IPS-18c (cell line): ENCODE data around the gene STKLD1.
"Not testable (repeated sequence)": the region's sequence is repeated elsewhere in the genome, so short reads cannot be mapped to it uniquely, and the experiment has no call there.

Source experiments
- H3K4me3 ChIP-seq: 2 replicates; pipeline ENCODE4 v1.7.0; 2013; ENCODE audit warnings: low read depth, mild to moderate bottlenecking, low read length, moderate library complexity; ENCODE audit not compliant: insufficient read depth
- H3K9me3 ChIP-seq: one replicate; pipeline ENCODE4 v1.6.1; 2013; ENCODE audit warnings: mild to moderate bottlenecking, low read length, moderate library complexity; ENCODE audit not compliant: control insufficient read depth, insufficient read depth

Gene STKLD1

DNA sequence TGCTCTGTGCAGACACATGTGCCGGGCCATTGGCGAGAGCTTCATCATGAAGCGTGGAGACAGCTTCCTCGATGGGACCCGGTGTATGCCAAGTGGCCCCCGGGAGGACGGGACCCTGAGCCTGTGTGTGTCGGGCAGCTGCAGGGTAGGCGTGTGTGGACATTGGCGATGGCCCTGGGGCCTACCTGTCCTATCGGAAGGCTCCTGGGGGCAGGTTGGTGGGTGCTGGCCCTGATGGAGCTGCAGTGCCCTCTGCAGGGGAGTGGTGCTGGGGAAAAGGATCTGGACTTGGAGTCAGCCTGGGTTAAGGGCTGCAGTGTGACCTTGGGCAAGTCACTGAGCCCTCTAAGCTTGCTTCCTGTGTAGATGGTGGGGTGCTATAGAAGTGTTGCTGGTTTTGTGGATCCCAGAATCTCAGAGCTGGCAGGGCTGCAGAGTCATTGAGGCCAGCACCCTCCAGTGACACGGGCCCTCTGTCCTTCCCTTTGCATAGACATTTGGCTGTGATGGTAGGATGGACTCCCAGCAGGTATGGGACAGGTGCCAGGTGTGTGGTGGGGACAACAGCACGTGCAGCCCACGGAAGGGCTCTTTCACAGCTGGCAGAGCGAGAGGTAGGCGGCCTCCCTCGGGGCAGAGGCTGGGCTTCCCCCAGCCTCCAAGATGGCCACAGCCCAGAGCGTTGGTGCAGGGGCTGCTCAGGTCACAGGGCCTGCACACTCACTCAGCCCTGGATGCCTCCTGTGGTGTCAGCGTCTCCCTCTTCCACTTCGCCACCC is 61.8 kb downstream of the STKLD1 start:
- Histone ChIP-seq H3K9me3 (peaks cover 2% of the 10 kb centered on the region), H3K4me3 (no peak overlapping the region)

DNA sequence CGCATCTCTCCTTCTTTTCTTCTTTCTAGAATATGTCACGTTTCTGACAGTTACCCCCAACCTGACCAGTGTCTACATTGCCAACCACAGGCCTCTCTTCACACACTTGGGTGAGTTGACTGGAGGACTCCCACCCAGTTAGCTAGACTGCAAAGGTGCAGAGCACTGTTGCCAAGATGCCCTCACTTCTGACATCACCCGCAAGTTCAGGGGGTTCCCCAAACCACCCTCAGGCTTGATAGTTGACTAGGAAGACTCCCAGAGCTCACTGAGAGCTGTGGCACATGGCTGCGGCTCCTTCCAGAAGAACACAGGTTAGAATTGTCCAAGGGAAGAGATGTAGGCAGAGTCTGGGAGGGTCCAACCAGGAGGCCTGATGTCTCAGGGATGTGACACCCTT is 63.2 kb downstream of the STKLD1 start:
- peaks cover 2% of the 10 kb centered on the region for H3K9me3 ChIP-seq
- no peak overlapping the region for H3K4me3 ChIP-seq

DNA sequence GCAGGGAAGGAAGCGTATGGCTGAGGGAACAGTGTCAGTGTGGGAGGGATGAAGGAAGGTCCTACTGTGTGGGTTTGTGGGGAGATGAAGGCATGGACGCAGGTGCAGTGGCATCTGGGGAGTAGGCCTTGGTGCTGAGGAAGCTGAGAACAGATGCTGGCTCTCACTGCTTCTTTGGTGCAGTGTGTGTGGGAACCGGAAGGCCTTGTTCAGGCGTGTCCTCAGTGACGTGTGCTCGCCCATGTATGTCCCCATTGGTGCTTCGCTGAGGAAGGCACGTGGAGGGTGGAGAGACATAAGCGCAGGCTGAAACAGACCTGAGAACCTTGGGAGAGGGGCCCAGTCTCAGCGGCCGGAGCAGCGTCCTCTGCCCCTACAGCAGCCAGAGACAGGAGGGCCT is 64.7 kb downstream of the STKLD1 start:
- H3K9me3 ChIP-seq = peaks cover 2% of the 10 kb centered on the region
- no peak overlapping the region for H3K4me3 ChIP-seq

DNA sequence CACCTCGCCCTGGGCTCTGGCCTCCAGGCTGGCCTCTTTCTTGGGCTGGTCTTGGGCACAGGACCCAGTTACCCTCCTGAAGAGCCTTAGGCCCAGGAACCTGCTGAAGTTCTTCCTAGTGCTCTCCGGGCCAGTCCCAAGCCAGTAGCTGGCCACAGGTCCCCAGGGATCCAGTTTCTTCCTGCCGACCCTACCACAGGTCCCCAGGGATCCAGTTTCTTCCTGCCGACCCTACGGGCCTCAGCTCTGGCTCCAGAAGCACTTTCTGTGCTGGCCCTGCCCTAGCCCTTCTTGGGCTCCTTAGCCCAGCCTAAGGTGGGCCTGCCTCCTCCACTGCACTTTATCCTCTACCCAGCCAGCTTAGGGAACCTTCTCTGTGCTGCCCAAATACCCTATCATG is 65.4 kb downstream of the STKLD1 start:
- Histone ChIP-seq H3K4me3 (no peak overlapping the region), H3K9me3 (peaks cover 2% of the 10 kb centered on the region)

DNA sequence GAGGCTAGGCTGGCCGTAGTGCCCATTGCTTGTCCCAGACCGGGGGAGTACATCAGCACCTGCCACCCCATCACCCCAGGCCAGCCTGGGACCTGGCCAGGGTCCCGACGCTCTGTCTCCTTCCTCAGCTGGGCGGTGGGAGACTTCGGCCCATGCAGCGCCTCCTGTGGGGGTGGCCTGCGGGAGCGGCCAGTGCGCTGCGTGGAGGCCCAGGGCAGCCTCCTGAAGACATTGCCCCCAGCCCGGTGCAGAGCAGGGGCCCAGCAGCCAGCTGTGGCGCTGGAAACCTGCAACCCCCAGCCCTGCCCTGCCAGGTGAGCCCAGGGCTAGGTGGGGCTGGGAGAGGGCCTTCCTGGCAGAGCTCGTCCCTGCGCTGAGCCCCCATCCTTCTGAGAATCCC is 67.1 kb downstream of the STKLD1 start:
- Histone ChIP-seq H3K9me3 (peaks cover 2% of the 10 kb centered on the region), H3K4me3 (no peak overlapping the region)

DNA sequence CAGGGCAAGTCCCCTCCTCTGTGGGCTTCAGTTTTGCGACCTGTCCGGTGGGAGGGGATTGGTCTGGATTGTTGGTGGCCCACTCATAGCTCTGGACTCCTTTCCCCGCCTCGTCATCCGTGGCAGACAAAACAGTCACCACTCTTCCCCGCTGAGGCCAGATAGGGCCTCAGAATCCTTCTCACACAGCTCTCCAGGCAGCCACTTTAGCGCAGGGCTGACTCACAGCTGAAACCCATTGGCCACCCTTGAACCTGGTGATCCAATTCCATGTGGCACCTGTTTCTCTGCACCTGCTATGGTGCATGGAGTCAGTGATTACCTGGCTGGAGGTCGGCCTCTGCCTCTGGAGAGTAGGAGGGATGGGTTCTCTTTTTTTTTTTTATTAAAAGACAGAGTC is 67.8 kb downstream of the STKLD1 start:
- Histone ChIP-seq H3K4me3 (no peak overlapping the region), H3K9me3 (peaks cover 2% of the 10 kb centered on the region)

DNA sequence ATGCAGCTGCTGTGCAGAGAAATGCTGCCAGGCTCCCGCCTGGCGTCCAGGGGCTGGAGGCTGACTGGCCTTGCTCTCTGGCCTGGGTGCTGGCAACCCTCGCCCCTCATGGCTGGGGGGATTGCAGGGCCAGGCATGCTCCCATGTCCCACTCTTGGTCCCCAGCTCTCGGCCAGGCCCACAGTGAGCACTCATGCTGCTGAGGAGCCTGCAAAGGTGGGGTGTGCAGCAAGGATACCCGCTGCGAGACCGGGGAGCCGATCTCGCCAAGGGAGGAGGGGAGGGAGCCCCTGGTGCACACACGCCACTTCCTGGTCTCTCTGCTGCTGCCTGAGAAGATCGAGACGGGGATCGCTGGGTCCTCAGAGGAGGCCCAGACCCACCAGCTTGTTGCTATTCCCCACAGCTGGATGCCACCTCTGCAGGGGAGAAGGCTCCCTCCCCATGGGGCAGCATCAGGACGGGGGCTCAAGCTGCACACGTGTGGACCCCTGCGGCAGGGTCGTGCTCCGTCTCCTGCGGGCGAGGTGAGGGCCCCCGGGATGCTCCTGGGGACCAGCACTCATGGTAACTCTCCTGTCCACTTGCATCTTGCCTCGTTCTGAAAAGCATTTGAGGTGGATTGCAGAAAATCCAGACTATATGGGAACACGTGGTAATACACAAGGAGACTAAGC is 69.3 kb downstream of the STKLD1 start:
- H3K9me3 ChIP-seq = no peaks in the 10 kb centered on the region
- no peak overlapping the region for H3K4me3 ChIP-seq

DNA sequence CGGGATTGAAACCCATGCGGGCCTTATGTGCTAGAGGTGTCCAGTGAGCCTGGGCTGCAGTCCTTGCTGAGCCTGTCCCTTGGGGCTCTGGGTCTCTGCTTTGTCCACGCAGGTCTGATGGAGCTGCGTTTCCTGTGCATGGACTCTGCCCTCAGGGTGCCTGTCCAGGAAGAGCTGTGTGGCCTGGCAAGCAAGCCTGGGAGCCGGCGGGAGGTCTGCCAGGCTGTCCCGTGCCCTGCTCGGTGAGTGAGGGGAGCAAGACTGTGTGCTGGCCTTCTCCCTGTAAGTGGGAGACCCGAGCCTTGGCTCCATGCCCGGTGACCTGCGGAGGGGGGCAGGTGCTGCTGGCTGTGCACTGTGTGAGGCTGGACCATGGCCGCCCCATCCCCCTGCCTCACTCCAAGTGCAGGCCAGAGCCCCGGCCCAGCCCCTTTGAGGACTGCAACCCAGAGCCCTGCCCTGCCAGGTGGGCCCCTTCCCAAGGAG is 72.4 kb downstream of the STKLD1 start:
- no peak overlapping the region for H3K4me3 ChIP-seq
- H3K9me3 ChIP-seq = no peaks in the 10 kb centered on the region

DNA sequence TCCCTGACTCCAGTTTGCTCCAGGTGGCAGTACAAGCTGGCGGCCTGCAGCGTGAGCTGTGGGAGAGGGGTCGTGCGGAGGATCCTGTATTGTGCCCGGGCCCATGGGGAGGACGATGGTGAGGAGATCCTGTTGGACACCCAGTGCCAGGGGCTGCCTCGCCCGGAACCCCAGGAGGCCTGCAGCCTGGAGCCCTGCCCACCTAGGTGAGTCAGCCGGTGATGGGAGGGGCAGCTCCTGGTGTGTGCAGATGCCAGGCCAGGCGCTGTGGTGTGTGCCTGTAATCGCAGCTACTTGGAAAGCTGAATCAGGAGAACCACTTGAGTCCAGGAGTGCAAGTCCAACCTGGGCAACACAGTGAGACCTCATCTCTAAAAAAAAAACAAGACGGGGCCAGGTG is 73.6 kb downstream of the STKLD1 start:
- Histone ChIP-seq H3K9me3 (no peaks in the 10 kb centered on the region), H3K4me3 (no peak overlapping the region)

DNA sequence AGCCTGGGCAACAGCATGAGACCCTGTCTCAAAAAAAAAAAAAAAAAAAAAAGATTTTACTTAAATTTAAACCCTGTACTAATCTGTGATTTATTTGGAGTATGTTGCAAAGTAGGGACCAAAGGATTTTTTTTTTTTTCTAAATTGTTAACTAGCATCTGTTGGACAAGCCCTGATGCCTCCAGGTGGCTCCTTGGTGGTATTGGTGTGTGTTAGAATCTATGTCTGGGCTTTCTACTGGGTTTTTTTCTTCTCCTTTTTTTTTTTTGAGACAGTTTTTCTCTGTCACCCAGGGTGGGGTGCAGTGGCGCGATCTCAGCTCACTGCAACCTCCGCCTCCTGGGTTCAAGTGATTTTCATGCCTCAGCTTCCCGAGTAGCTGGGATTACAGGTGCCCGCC is 75.7 kb downstream of the STKLD1 start:
- H3K4me3 ChIP-seq, H3K9me3 ChIP-seq: not testable (repeated sequence)

DNA sequence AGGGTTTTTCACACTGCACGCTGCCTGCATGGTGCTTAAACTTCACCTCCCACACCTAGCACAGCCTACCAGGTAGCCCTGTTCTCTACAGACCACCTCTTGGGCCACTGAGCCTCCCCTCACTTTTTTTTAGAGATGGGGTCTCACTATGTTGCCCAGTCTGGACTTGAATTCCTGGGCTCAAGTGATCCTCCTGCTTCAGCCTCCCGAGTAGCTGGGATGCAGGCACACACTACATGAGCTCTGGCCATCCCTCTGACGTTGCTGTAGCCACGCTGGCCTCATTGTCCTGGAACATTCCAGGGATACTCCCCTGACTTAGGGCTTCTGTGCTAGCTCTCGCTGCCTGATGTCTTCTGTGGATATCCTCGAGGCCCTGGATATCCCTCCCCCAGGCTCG is 76.4 kb downstream of the STKLD1 start:
- no peak overlapping the region for H3K4me3 ChIP-seq
- H3K9me3 ChIP-seq = no peaks in the 10 kb centered on the region

DNA sequence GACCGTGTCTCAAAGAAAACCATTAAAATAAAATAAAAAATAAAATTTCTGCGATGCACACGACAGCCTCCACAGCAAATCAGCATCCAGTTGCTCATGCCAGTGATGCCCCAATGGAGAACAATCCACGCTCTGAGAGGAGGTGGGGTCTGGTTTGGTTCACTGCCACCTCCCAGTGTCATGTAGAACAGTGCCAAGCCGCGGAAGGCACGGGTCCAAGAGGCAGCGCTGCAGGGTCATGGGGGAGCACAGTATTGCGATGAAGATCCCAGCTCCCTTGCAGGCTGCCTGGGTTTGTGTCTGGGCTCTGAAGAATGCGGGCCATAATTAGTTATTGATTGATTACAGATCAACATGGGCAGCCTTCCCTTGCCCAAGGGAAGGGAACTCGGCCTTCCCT is 77.5 kb downstream of the STKLD1 start:
- no peaks in the 10 kb centered on the region for H3K9me3 ChIP-seq

DNA sequence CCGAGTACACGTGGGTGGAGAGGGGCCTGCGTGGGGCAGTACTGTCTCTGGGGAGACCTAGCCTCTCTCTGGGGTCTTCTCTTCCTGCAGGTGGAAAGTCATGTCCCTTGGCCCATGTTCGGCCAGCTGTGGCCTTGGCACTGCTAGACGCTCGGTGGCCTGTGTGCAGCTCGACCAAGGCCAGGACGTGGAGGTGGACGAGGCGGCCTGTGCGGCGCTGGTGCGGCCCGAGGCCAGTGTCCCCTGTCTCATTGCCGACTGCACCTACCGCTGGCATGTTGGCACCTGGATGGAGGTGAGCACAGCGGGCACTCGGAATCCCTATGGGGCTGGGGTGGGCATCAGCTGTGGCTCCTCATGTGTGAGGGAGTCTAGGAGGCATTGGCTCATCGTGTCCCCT is 78.2 kb downstream of the STKLD1 start:
- no peak overlapping the region for H3K4me3 ChIP-seq
- no peaks in the 10 kb centered on the region for H3K9me3 ChIP-seq

More for the DNA sequence above, 77.5 kb downstream of the STKLD1 start:
- no peak overlapping the region for H3K4me3 ChIP-seq

DNA sequence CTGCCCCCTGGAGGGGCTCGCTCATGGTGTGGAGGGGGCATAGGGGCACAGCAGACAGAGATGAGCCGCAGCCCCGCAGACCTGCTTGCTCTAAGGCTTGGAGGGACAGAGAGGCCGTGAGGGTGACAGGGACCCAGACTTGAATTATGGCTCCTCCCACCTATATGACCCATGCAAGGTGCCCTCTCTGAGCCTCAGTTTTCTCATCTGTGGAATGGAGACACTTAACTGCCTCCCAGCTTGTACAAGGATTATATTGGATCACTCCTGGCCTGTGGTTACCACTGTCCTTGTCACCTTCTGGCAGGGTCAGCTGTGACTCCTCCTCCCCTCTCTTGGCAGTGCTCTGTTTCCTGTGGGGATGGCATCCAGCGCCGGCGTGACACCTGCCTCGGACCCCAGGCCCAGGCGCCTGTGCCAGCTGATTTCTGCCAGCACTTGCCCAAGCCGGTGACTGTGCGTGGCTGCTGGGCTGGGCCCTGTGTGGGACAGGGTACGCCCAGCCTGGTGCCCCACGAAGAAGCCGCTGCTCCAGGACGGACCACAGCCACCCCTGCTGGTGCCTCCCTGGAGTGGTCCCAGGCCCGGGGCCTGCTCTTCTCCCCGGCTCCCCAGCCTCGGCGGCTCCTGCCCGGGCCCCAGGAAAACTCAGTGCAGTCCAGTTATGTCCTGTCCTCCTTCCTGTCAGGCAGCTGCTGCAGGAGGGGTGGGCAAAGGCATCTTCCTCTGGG is 78.9 kb downstream of the STKLD1 start:
- no peak overlapping the region for H3K4me3 ChIP-seq

More for the DNA sequence above, 78.9 kb downstream of the STKLD1 start:
- H3K9me3 ChIP-seq = no peaks in the 10 kb centered on the region
